ENCODE data around the gene GRAP2.

GRAP2 gene

GRCh38 chr22:39926753-39927152, 25.9 kb downstream of the GRAP2 start:
- no peak for DNase-seq

DNA sequence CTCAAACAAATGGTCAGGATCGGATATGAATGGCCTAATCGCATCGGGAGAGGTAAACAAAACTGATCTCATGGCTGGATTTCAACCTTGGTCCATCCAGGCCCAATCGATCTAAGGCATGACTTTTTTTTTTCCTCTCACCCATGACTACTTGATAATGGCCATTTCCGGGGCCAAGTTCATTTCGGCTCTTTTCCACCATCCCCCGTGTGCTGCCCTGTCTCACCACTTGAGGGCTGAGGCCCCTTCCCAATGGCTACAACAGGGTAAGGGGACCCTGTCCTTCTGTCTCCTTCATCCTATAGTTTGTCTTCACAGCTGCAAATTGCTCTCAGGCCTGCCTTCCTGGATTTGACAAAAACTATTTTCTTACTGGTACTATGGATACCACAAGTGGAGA, 26.7 kb downstream of the GRAP2 start:
- no peak for DNase-seq

DNA sequence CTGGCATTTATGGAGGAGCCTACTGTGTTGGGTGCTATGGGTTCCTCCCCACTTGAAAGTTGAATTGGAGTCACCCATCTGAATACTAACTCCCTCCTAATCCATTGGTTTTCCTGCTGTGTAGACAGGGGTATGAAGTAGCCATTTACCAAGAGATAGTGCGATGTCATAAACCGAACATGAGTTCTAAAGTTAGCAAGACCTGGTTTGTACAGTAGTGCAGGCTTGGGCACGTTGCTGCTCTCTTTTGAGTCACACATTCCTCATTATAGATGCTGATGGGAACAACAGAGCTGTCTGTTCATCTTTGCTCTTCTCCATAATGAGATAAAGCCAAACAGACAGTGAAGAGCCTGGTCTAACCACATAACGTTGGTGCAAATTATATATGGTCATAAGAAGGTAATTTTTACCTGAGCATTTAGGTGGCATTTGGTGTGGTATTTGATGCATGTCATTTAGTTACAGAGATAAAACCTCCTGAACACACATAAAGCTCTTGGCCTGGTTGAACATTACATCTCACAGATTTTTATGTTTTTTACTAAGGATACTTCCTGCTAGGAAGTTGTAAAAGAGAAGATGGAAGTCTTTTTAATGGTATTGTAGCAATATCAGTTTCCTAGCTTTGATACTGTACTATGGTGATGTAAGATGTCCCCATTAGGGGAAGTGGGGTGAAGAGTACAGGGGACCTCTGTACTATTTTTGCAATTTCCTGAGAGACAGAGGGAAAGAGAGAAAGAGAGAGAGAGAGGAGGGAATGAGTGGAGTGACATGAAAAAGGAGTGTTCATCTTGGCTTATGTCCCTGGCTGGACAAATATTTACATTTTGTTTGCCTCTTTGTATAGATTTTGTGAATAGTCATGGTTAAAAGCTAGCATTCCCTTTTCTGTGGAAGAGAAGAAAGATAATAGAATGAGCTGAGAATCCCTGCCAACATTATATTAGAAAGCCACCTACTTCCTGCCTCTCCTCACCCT, 27.9 kb downstream of the GRAP2 start:
- DNase-seq: no peak

GRCh38 chr22:39931251-39931650, 30.4 kb downstream of the GRAP2 start:
- no peak for DNase-seq

DNA sequence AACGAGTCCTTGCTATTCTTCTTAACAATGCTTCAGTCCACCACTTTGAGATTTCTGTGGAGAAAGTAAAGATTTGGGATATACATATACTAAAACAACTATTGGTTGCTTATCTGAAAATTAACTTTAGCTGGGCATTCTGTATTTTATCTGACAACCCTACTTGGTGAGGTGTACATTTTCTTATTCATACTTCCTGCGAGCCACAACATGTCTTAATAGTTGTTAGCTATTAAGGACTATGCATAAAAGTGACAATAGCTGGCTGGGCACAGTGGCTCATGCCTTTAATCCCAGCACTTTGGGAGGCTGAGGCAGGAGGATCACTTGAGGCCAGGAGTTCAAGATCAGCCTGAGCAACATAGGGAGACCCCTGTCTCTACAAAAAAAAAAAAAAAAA, 31.3 kb downstream of the GRAP2 start:
- no peak for DNase-seq

- peak; percentile 65 for DNase-seq
These were observed 32.2 kb downstream of the GRAP2 start for GRCh38 chr22:39932918-39933649.

DNA sequence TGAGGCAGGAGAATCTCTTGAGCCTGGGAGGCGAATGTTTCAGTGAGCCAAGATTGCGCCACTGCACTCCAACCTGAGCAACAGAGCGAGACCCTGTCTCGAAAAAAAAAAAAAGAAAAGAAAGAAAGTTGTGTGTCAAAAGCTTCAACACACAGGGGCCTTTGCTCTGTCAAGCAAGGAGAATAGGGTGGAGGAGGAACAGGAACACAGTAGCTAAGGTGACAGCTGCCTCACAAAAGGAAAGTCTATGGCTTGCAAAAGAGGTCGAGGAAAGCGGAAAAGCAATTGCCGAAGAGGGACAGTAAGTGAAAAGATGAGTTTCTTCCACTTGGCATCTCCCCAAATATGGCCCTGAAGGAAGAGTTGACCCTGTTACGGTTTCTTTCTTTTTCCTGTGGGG, 32.9 kb downstream of the GRAP2 start:
- no peak for DNase-seq

GRCh38 chr22:39935116-39935515, 34.2 kb downstream of the GRAP2 start:
- no peak for DNase-seq

DNA sequence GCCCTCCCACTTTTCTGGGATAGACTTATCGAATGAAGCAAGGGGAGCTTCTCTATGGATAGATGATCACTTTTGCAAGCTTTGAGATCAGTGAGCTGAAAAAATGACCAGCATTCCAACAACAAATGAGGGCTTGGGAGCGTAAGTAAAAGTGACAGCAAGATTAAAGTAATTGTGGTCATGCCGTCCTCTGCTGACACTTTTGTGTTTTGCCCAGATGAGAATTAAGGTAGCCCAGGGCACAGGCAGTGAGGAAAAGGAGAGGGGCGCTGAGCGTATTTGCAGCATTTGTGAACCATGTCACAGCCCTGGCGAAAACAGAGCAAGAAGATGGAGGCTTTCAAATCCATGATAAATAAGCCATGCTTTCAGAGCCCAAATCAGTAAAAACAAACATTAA, 34.7 kb downstream of the GRAP2 start:
- no peak for DNase-seq

DNA sequence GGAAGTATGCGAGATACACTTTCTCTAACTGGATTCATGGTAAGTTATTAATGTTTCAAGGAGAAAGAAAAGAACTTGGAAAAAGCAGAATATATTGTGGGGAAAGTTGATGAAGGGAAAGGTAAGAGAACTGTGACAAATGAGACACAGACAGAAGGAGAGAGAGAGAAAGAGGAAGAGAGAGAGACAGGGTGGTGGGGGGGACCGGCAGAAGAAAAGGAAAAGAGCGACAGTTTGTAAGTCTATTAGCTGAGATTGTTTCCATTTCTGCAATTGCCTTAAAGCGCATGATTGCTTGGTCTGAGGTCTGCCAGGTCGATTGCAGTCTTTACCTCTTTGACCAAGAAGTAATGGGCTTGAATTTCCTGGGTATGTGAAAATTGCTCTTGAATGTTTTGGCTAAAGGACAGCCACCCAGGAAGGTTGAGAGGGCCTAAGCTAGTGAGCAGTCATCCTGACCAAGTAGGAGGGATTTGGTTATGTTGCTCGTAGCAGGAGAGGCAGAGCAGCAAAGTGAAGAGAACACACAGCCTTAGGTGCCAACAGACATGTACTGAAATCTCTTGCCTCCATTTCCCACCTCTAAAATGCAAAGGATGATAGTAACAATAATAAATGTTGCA, 35.8 kb downstream of the GRAP2 start:
- DNase-seq: no peak

GRCh38 chr22:39937906-39938305, 37.0 kb downstream of the GRAP2 start:
- no peak for DNase-seq

DNA sequence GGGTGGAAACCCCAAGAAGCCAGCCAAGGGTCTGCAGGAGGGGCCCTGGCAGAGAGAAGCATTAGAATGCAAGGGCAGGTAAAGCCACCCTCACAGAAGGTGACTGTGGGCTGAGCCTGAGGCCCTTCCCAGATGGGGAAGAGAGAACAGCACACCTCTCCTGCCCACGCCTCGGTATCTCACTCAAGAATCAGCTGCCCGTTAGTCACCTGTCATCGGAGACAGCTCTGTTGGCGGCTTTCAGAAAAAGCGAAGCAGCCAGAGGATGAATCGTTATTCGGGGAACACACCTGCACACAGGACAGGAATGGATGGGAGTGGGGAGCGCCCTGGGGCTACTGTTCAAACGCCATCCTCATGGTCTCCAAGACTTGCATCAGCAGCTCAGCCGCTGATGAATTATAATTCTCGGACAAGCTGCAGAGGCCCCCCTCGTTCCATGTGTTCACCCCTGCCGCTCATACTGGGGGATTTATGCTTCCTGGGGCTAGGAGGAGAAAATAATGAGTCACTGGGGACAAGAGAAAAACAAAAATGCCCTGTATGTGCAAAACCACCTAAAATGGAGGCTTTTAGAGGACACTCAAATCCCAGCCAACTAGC, 37.7 kb downstream of the GRAP2 start:
- peak; percentile 68 for DNase-seq

DNA sequence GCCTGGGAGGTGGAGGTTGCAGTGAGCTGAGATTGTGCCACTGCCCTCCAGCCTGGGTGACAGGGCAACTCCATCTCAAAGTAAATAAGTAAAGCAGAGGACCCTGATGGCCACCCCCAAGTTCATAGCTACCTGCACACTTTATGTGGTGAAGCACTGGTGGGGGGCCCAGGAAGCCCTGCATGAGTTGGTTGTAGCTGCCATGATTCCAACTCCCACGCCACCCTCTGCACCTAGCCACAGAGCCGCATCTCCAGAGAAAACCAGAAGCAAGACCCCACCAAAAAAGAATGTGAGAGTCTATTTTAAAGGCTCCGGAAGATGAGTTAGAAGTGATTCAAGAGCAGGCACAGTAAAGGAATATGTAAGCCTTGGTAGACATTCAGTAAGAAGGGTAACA, 38.9 kb downstream of the GRAP2 start:
- DNase-seq: peak; percentile 37

DNA sequence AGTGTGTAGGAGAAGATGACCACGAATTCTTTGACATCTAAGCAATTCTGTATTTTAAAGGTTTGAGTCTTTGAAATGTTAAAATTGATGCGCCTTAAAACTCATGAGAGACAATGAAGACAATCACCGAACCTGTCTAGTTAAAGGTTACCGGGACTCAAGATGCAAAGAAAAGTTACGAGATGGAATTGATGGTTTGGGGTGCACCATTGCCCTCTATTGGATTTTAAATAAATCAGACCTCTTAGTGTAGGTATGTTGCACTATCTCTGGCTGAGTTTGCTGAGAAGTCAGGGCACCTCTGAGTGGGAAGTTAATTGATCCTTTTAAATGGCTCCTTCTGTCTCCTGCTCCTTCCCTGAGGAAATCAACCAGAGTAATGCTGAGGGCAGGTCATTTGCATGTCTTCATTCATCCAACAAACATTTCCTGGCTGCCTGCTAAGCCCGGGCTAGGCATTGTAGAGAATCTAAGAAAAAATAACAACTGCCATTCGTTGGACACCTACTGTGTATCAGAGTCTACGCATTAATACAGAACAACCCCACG, 39.9 kb downstream of the GRAP2 start:
- no peak for DNase-seq

- DNase-seq: no peak
These were observed 40.7 kb downstream of the GRAP2 start for GRCh38 chr22:39941601-39942000.

DNA sequence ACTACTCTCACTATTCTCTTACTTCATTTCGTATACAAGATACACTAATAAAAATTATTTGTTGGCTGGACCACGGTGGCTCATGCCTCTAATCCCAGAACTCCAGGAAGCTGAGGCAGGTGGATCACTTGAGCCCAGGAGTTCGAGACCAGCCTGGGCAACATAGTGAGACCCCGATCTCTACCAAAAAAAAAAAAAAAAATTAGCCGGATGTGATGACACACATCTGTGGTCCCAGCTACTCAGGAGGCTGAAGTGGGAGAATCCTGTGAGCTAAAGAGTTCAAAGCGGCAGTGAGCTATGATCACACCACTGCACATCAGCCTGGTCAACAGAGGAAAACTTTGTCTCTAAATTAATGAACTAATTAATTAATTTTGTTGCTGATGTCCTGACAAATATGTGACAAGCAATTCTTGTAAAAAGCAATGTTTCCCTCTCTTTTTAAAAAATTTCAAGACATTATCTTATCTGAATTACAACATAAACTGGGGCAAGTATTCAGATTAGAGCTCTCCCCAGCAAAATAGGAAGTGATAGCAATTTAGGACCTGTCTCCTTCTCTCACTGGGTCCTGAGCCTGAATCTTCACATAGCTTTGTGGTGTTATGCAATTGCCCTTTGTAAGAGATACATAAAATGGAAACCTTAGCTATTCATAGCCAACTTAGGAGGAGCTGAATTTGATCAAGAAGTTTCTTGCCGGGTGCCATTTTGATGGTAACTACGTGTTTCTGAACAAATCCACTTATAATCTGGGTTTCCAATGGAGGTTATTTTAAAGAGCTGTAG, 41.8 kb downstream of the GRAP2 start:
- DNase-seq: no peak

DNA sequence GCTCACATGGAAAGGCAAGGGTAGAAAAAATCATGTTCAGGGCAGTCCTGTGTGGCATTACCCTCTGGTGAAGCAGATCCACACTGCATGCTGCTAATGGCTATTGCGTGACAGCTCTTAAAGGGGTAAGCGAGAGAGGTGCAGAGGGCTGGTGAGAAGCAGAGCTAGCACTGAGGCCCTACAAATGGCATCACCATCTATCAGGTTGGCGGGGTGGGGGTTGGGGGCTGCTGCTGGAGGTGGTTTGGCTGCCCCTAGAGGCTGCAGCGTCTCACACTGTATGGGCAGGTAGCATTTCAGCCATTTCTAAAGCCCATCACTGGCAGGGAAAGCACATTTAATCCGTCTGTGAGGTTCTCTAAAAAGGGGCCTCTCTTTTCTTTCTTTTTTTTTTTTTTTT, 42.5 kb downstream of the GRAP2 start:
- peak; percentile 59 for DNase-seq

DNA sequence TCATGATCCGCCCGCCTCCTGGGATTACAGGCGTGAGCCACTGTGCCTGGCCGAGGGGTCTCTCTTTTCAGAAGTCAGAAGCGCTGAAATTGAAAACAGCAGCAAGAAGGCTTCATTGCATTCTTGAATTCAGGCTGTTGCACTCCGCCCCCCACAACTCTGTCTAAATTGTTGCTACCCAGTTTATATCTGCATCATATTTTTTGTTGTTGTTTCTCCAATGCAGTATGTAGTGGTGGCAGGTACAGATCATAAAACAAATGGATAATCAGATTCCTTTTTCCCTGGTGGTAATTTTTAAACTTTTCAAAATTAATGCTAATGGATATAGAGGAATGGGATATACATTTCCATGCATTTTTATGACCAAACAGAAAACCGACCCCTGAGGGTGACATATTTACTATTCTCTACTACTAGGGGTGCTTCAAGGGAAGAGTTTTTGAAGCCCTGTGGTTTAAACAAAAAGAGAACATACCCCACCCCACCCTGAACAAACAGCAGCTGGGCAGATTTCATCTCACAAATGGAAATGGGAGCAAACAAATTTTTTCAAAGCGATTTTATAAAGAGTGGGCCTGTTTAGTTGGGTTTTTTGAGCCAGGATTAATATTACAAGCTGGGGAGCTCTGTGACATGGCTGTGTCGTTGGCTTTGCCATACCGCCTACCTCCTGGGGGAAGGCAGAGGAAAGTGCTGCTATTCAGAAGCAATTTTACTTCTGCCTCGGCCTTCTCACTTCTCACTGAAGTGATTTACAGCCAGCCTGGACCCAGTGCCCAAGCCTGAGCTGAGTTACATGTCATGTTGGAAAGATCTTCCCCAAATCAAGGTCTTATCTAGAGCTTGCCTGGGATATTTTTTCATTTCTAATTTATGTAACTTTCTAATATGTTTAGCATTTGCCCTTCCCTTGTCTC, 43.3 kb downstream of the GRAP2 start:
- no peak for DNase-seq

GRCh38 chr22:39946126-39946502, 45.2 kb downstream of the GRAP2 start:
- no peak for DNase-seq

DNA sequence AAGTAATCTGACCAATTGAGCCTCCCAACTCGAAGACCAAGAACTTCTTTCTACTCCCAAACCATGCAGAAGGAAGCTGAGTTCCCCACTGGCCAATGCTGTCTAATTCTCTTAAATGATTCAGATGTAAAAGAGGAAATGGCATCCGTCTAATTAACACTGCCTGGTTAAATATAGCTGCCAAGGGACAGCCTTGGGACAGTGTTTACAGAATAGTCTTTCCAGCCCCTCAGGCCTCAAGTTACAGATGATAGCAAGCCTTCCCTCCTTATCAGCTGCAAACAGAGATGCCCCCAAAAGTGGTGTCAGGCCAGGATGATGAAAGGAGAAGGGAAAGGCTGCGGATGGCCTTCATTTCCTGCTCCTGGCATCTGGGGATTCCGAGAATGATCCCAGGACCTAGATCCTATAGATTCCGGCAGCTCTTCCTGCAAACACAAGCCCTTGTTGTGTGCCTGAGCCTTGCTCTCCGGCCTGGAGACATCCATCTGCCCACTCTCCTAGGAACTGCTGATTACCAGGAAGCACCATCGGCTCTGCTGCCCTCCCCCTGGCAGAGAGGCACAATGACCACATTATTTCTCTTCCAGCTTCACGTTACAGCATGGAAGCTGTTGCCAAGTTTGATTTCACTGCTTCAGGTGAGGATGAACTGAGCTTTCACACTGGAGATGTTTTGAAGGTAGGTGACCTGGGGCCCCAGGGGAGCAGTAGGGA, 45.8 kb downstream of the GRAP2 start:
- no peak for DNase-seq
